ENCODE data around the gene SLC38A11. TPM values are rescaled to one million over a fixed set of nuclear protein-coding genes. Genes with fewer than 3 reads are reported as not detected.

The SLC38A11 gene
- total RNA-seq, 1 experiment from 2014 or later, result 0.46 TPM

DNA sequence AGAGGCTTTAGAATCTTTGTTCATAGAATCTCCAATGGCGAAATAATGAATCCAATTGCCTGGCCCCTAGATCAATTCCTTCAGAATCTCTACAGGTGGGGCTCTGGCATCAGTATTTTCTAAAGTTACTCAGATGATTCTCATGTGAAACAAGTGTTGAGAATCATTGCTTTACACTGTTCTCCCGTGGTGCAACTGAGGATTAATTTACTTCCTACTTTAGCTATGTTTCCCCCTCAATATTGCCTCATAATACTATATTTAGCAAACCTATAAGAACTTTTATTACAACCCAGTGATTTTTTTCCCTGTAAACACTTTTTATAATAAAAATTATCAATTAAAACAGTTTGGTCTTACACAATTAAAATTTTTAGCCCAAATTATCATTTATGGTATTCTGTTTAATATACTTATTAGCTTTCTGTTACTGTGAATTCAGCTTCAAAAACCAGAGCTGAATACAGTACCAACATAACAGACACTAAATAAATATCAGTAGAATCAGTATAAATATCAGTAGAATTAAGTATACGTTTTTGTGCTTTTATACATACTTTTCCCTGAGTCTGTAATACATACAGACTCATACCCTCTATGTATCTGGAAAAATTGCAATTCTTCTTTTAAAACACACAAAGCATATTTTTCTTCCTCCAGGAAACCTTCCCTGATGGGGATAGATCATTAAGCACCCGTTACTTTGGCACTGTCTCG lies 20.8 kb downstream of the SLC38A11 start:
- no TSS peak for BruUV-seq (replicated peaks)
- no peaks in the 10 kb centered on the region for H3K27me3 ChIP-seq (ENCODE audit: control insufficient read depth, insufficient read depth, low read length)
- no peaks in the 10 kb centered on the region for H3K9me3 ChIP-seq (ENCODE audit: control insufficient read depth, insufficient read depth, low read depth, low read length)
- TF ChIP-seq POLR2AphosphoS5 (IDR thresholded peaks at IDR 0.05; ENCODE audit: low read depth, low read length) (no peak), SIN3A (IDR thresholded peaks at IDR 0.05; ENCODE audit: borderline replicate concordance, insufficient read depth, low read depth, low read length) (no peak), CTCF (IDR thresholded peaks at IDR 0.05) (no peak), TCF7L2 (IDR thresholded peaks at IDR 0.05; ENCODE audit: low read depth, low read length) (no peak)
- TF ChIP-seq, protein P1, sequence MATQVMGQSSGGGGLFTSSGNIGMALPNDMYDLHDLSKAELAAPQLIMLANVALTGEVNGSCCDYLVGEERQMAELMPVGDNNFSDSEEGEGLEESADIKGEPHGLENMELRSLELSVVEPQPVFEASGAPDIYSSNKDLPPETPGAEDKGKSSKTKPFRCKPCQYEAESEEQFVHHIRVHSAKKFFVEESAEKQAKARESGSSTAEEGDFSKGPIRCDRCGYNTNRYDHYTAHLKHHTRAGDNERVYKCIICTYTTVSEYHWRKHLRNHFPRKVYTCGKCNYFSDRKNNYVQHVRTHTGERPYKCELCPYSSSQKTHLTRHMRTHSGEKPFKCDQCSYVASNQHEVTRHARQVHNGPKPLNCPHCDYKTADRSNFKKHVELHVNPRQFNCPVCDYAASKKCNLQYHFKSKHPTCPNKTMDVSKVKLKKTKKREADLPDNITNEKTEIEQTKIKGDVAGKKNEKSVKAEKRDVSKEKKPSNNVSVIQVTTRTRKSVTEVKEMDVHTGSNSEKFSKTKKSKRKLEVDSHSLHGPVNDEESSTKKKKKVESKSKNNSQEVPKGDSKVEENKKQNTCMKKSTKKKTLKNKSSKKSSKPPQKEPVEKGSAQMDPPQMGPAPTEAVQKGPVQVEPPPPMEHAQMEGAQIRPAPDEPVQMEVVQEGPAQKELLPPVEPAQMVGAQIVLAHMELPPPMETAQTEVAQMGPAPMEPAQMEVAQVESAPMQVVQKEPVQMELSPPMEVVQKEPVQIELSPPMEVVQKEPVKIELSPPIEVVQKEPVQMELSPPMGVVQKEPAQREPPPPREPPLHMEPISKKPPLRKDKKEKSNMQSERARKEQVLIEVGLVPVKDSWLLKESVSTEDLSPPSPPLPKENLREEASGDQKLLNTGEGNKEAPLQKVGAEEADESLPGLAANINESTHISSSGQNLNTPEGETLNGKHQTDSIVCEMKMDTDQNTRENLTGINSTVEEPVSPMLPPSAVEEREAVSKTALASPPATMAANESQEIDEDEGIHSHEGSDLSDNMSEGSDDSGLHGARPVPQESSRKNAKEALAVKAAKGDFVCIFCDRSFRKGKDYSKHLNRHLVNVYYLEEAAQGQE (IDR thresholded peaks at IDR 0.05; ENCODE audit: insufficient read depth in 1 of 2, low read depth in 2 of 2, low read length in 1 of 2), result no peak
- no peak overlapping the region for H3K27ac ChIP-seq (ENCODE audit: low read length)
- ATAC-seq (no peak), DNase-seq (ENCODE audit: low read depth, low spot score) (no peak)
- ChIA-PET CTCF (no interaction called here), POLR2A (no interaction called here)
- in situ Hi-C loops (cut with HindIII; ENCODE audit: low pct_unique_long_range_greater_than_20kb, low sequenced_read_pairs) (no loop called here), intact Hi-C loops (cut with micrococcal nuclease; ENCODE audit: unreplicated experiment) (no loop called here)
- no peaks in the 10 kb centered on the region for H3K36me3 ChIP-seq (ENCODE audit: control insufficient read depth, insufficient read depth, low read length)
- H3K4me3 ChIP-seq (ENCODE audit: low read depth in 2 of 2, low read length in 2 of 2), result no peak overlapping the region
- no peaks in the 10 kb centered on the region for H3K4me1 ChIP-seq (ENCODE audit: control insufficient read depth, insufficient read depth, low read length)

DNA sequence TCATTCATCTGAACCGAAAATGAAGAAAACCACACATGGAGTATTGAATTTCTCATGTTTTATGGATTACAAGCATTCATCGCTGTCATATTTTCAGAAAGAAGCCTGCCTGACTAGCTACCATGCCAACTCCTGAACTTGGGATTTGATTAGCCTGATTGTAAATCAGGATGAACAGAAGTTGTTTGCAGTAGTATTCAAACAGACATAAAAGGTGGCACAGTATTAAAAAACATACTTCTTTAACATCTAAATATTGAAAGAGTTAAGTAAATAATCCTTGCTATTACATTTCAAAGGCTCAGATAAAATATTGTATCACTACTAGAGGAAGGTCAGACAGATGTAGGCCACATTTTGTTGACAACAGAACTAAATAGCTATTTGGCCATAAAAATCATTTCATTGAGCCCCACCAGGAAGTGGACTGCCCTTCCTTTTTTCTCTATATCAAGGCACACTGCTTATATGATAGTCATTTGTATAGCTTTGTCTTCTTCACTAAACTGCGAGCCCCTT lies 21.6 kb downstream of the SLC38A11 start:
- no peak for DNase-seq (ENCODE audit: low read depth, low spot score)

More for the DNA sequence above, 21.6 kb downstream of the SLC38A11 start:
- H3K27me3 ChIP-seq (ENCODE audit: control insufficient read depth, insufficient read depth, low read length), result no peaks in the 10 kb centered on the region
- no TSS peak for BruUV-seq (replicated peaks)
- POLR2A ChIA-PET, result no interaction called here
- in situ Hi-C loops (cut with HindIII; ENCODE audit: low pct_unique_long_range_greater_than_20kb, low sequenced_read_pairs) (no loop called here), intact Hi-C loops (cut with micrococcal nuclease; ENCODE audit: unreplicated experiment) (no loop called here)
- no peak for ATAC-seq
- no peaks in the 10 kb centered on the region for H3K9me3 ChIP-seq (ENCODE audit: control insufficient read depth, insufficient read depth, low read depth, low read length)
- CTCF ChIA-PET, result no interaction called here
- H3K27ac ChIP-seq (ENCODE audit: low read length), result no peak overlapping the region
- no peak overlapping the region for H3K4me3 ChIP-seq (ENCODE audit: low read depth in 2 of 2, low read length in 2 of 2)
- no peaks in the 10 kb centered on the region for H3K4me1 ChIP-seq (ENCODE audit: control insufficient read depth, insufficient read depth, low read length)
- TF ChIP-seq, protein P1 (IDR thresholded peaks at IDR 0.05; ENCODE audit: insufficient read depth in 1 of 2, low read depth in 2 of 2, low read length in 1 of 2), result no peak
- TF ChIP-seq SIN3A (IDR thresholded peaks at IDR 0.05; ENCODE audit: borderline replicate concordance, insufficient read depth, low read depth, low read length) (no peak), TCF7L2 (IDR thresholded peaks at IDR 0.05; ENCODE audit: low read depth, low read length) (no peak), POLR2AphosphoS5 (IDR thresholded peaks at IDR 0.05; ENCODE audit: low read depth, low read length) (no peak), CTCF (IDR thresholded peaks at IDR 0.05) (no peak)
- no peaks in the 10 kb centered on the region for H3K36me3 ChIP-seq (ENCODE audit: control insufficient read depth, insufficient read depth, low read length)
